Measurements from ENCODE around the gene NEMP2.
"Not testable (repeated sequence)": the region's sequence is repeated elsewhere in the genome, so short reads cannot be mapped to it uniquely, and the experiment has no call there.

NEMP2 gene

DNA sequence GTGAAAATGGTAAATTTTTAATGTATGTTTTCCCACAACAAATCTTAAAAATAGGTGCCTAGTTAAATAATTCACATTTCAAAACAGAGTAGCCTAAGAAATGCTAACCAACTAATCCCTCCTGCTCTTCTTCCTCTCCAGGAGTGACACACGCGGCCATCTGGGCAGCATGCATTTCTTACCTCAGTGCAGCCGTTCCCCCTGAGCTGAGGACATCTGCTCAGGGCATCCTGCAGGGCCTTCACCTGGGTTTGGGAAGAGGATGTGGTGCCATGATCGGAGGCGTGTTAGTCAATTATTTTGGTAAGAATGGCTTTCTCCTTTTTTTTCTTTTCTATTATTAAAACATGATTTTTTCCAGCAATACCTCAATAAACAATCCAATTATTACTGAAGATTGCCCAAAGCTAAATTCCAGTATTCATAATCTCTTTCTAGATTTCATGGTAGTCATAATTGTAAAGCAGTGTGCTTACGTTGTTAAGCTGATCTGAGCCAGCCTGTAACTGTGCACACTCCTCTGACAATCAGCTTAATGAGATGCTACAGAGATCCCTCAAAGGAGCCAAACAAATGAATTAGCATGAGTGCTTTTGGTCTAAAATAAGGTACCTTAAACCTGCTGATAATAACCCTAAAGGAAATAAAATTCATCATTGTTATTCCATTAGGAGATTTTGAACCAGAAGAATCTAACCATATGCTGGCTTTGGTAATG is 45.8 kb downstream of the NEMP2 start:
- DNase-seq = no peak

DNA sequence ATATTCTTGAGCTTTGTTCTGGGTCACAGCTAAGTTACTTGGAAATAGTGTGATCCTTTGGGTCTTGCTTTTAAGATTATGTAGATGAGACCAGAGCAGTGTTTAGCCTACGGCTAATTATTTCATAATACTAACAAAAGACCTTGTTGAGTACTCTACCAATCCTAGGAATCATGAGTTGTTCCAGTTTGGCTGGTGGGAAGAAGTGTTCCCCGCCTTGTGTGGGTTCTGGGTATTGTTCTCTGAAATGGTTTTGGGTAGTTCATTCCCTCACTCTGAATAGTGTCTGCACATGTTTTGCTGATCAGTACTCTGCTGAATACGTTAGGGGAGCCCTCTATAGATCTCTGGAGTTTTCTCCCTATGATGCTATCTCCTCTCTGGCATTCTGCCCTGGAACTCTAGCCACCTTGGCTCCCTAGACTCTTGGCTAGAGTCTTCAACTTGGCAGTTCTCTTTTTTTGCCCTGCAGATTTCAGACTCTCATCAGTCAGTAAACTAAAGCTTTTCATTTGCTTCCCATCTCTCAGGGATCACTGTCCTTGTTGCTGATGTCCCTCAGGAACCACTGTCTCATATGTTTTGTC is 48.4 kb downstream of the NEMP2 start:
- DNase-seq = no peak

DNA sequence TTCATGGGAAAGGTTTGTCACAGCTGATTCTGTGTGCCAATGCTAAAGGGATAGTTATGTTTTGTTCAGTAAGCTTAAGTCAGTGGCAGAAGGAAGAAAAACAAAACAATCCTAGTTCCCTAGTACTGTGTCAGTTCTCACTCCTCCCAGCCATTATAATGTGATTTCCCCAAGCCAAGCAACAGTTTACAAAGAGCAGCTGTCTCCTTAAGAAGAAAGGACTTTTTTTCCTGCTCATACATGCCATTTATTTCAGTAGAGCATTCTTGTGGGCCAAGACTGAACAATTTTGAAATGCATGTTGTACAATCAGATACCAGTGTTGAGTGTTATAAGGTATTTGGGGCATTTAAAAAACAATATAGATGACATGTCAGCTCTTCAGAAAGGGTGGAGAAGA is 52.1 kb downstream of the NEMP2 start:
- DNase-seq = no peak

DNA sequence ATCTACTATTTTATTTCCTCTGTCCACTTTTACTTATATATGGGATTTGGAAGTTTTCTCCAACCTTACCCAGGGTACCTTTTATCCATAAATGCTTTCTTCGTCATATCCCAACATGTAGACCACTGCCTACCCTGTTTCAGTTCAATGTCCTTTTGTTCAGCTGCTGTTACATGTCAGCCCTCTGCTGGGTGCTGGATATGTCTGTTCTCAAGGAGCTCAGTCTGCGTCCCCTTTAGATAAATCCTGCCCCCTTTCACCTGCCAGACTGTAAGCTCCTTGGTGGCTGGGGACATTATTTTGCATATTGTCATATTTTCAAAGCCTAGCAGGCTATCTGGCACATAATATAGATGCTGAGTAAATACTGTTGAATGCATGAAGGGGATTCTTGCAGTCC is 53.2 kb downstream of the NEMP2 start:
- no peak for DNase-seq

DNA sequence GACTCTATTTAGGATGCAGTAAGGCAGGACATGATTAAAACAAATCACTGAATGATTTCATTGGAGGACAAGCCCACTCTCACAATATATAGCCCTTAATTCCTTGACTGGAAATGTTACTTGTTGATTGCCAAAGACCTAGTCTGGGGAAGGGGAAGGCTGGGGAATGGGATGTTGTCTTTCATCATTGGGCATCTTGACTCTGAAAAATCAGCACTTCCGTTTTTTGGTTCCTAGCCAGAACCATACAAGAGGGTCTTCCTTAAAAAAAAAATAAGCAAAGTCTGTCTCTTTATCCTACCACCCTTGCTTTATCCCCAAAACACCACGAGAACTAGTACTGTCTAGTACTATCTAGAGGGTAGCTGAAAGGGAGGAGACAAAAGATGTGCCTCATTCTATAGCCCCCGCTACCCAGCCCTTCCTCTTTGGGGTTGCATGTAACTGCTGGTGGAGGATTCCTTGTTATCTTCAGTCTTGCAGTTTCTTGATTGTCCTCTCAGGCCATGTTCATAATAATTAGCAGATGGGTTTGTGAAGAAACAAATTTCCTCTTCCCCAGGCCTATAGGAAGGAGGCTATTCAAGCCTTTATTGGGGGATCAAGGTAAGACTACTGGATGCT is 55.8 kb downstream of the NEMP2 start:
- DNase-seq = no peak

DNA sequence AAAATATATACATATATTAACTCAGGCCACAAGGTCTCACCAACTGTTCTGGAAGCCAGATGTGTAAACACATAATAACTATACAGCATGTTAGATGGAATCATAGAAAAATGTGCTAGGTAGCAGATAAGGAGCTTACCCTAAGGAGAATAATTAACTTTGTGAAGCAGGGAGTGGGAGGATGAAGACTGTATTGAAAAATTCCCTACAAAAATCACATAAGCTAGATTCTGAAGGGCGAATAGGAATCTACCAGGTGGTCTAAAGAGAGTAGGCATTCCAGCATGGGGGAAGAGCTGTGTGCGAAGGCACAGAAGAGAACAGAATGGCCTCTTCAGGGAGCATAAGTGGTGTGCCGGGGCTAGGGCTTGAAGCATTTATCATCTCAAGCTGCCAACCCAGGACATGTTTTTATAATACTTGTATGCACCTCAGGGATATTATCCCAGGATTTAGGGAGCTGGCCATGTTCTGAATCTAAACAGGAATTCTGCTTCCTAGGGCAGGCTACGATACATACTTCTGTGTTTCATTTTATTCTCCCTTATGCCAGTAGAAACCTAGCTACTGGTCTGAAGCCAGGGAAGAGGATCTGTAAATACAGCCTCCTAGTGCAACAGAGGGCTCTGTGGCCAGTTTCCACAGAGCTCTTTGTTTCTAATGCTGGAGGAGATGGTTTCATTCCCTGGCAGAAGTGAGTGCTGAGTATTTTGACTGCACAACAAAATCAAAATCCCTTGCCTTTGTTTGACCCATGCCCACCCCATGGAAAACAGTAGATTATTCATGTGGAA is 56.7 kb downstream of the NEMP2 start:
- no peak for DNase-seq

DNA sequence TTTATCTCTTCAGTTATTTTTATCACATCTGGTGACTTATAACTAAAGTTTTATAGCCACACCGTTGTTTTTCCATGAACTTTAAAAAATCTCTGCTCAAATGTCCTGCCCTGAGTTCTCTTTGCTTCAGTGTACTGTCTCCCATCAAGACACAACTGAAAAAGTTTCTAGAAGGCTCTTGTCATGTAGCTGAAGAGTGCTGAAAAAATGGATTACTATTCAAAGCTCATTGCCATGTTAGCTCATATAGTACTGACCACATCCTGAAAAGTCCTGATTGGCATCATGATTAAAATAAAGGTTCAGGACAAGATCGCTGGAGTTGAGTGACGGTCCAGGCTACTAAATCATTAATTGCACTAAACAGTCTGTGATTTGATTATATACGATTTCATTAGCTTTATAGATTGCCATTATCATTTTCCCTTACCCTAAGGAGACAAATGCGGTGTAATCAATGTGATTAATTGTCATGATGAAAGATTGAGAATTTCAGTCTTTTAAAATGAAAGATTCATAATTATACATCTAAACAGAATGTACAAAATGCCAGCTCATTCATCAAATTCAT is 64.2 kb downstream of the NEMP2 start:
- no peak for DNase-seq

DNA sequence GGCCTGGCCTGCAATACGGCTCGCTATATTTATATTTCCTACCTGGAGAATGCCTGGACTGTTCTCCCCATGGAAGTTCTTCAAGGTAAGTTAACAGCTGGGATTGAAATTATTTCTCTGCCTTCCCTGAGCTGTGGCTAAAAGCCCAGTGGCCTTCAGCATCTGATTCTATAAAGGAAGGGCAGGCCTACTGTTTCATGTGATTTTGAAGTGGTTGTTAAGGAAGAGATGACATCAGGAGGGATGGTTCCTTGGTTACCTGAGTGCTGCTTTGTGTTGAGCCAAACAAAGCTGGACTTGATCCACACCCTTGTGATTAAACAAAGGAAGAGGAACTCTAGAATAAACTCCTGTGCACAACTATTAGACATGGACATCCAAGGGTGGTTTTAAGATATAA is 64.8 kb downstream of the NEMP2 start:
- DNase-seq = no peak

DNA sequence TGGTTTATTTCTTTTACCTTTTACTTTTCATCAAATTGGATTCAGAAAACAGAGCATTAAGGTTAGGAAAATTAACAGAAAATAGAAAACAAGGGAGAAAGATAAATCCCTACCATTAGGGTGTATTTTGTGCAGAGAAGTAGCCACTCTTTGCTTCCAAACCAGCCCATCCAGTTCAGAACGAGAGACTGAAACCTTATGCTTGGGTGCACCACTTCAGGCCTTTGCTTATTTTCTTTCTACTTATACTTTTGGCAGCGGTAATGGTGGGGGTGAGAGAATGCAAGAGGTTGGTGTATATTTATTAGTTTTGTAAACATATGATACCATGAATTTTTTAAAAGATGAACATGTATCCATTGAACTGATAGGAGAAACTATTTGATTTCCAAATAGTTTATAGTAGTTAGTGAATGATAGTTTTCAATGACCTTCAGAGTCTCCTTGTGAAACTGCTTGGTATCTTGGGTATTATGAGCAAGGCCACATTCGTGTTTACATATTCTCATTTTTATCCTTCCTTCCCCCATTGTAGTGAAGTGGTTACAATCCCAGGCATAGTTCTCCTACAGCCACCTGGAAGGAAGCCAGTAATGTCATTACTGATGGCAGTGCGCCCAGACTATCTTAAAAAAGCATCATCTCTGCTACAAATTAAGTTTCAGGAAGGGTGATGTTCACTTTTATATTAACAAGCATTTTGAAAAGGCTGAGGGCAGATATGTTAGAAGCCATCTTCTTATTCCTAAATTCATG is 65.5 kb downstream of the NEMP2 start:
- no peak for DNase-seq

DNA sequence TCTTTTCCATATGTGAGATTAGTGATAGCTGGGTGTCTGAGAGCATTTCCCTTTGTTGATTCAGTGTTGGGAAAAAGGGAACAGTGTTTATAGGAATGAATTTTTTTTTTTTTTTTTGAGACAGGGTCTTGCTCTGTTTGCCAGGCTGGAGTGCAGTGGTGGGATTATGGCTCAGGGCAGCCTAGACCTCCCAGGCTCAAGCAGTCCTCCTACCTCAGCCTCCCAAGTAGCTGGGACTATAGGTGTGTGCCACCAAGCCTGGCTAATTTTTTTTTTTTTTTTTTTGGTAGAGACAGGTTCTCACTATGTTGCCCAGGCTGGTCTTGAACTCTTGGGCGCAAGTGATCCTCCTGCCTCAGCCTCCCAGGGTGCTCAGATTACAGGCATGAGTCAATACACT is 66.2 kb downstream of the NEMP2 start:
- not testable (repeated sequence) for DNase-seq

DNA sequence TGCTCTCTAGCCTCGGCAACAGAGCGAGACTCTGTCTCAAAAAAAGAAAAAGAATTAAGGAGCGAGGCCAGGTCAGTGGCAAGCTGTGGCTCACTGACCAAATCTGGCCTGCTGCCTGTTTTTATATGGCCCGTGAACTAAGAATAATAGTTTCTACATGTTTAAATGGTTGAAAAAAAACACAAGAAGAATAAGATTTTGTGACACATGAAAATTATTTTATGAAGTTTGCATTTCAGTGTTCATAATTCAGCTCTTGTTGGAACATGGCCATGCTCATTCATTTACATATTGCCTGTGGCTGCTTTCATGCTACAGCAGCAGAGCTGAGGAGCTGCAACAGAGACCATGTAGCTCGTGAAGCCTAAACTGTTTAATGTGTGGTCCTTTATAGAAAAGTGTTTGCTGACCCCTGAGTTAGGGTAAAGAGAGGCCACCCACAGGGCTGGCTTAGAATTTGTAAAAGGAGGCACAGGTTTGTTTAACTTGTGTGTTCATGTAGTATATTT is 66.9 kb downstream of the NEMP2 start:
- DNase-seq = no peak

DNA sequence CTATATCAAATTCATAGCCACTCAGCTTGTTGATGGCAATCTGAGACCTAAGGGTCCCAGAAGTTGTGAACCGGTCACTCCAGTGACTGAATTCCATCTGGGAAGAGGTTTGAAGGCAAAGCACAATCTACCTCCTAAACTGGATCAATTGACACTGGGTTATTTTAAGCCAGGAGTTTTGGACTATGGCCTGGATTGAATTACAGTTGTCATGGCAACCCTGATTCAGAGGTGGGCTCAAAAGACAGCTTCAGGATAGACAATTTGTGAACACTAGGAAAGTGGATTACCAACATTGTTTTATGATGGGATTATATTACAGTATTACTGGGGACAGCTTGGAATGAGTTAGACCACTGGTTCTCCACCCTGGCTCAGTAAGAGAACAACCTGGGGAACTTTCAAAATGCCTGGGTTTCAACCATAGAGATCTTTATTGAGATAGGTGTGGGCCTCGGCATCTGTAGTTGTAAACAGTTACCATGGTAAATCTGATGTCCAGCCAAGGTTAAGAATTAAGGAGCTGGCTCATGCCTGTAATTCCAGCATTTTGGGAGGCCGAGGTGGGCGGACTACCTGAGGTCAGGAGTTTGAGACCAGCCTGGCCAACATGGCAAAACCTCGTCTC is 67.6 kb downstream of the NEMP2 start:
- no peak for DNase-seq

DNA sequence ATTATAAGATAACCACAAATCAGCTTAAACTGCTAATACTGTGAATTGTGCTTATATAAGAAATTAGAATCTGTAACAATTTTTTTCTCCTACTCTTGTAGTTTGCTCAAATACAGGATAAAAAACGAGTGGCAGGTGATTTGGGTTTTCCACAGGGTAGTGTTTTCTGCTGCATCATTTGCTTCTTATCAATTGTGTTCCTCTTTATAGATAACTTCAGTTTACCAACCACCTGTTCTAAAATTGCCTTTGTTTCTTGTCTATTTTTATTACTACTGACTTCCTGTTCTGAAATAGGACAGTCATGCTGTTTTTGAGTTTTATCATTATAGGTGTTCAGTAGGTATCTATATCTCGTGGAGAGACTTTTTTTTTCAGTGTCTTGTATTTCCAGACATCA is 69.5 kb downstream of the NEMP2 start:
- DNase-seq = no peak

DNA sequence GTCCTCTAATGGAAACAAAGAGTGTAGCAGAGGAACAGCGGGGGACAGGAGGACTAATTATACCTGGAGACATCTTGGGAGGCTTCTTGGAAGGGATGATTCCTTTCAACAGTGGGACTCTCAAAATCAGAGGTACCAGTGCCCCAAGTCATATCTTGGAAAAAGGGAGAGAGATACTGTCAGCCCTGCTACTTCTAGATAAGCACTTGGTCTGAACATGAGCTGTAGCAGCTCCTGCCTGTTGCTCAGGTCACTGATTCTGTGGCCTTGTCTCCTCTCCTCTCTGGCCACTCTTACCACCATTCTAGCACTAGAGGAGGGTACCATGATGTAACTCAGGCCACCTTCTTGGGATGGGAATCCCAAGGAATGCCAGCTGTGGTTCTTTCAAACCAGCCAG is 71.9 kb downstream of the NEMP2 start:
- no peak for DNase-seq

DNA sequence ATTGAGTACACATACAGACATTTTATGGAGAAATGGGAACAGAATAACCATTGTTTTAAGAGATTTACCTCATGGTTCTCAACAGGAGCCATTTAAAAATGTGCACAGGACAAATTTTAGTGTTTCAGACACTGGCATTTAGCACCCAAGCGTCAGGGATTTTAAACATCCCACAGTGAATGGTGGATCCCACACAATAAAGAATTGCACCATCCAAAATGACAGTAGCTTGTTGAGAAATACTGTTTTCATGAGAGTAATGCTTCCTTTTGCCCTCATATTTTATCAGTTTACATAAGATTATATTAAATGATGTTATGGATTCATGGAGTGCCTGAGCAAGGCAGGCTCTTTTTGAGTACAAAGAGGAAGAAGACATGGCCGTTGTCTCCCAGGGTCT is 72.3 kb downstream of the NEMP2 start:
- no peak for DNase-seq

DNA sequence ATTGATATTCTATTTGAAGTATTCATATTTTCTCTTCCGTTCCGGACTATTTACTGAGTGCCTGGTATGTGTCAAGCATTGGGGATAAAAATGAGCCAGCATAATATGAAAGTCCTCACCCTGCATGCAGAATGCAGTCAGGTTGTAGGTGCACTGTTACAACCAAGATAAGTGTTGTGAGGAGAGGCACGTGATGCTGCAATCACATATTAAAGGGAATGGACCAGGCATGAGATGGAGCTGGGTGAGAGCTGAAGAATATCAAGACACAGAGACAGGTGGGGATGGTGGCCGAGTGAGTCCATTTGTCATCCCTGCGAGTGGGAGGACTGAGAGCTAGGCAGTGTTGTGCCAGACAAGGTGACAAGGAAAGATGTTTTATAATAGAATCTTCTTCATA is 74.0 kb downstream of the NEMP2 start:
- no peak for DNase-seq

DNA sequence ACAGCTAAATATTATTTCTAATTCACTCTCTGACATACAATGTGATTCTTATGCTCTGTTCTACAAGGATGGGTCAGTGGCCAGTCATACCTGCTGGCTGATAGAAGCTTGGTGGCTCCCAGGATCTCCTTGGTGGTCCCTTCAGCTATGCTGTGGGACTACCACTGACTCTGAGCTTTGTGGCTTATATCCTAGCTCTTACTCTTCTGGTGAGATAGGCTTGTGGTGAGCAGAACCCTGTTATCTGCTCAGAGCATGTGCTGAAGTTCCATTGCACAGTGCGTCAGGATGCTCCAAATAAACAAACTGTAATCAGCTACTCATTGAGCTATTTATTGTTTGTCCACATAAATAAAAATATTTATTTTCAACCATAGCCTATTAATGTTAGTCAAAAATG is 74.6 kb downstream of the NEMP2 start:
- no peak for DNase-seq

DNA sequence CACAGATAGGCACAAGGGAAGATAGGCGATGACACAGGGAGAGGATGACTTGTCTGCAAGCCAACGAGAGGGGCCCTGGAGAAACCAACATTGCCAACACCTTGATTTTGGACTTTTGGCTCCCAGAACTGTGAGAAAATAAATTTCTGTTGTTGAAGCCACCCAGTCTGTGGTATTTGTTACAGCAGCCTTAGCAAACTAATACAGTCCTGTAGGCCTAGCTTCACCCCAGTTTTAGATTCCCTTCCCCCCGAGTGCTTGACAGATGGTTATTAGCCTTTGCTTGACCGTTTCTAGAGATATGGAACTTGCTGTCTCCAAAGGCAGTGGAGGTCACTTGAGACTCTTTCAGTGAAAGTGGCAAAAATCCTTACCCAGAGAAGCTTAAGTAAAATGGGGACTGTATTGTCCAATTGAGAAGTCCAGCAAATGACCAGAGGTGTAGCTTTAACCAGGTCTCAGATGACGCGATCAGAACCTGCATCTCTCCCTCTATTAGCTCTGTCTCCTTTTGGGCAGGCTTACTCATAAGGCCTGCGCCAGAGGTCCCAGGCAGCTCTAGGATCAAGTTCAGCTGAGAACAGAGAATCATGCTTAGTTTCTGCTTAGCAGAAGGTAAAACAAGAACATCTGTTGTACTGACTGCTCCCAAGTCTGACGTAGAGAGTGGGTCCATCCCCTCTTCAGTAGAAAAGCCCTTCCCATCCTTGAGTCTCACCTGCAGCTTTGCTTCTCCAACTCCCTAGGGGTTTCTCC is 76.0 kb downstream of the NEMP2 start:
- no peak for DNase-seq

DNA sequence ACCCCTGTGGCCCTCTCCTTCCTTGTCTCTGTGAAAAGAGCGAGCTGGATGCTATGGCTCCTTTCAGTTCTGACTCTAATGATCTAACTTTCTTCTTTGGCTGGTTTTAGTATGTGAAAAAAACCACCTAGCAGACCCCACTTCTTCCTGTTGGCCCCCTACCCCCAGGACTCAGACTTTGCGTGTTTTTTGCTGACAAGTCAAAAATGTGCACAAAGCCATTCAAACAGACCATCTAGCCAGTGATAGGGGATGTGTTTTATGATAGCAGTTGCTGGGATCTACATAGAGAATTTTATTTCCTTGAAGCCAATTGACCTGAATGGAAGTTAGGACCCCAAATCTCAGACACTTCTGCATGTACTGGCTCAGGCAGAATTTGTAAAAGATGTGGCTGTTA is 77.3 kb downstream of the NEMP2 start:
- no peak for DNase-seq

DNA sequence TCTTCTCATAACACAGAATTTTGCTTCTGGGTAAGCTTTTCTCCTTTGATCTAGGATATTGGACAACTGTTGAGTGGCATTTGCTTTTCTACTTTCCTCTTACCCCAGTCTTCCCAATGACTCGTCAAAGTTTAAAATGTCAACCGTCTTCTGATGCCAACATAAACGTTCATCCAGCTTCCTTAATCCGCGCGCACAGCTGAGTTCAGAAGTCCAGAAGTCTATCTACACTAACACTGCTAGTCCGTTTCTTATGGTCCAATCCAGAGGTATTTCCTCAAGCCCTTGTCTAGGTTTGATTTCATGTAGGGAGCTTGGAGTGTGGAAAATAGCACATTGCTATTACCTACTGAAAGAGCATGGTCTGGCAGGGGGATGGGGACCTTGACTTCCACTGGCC is 77.7 kb downstream of the NEMP2 start:
- DNase-seq = no peak

Measured in activated naive CD4-positive, alpha-beta T cell treated with anti-CD3 and anti-CD28 coated beads, Interleukin-2, amount 50 U/mL, for 16 hours (primary cell).